ENCODE results near the gene DMRT2.

DMRT2 gene

DNA sequence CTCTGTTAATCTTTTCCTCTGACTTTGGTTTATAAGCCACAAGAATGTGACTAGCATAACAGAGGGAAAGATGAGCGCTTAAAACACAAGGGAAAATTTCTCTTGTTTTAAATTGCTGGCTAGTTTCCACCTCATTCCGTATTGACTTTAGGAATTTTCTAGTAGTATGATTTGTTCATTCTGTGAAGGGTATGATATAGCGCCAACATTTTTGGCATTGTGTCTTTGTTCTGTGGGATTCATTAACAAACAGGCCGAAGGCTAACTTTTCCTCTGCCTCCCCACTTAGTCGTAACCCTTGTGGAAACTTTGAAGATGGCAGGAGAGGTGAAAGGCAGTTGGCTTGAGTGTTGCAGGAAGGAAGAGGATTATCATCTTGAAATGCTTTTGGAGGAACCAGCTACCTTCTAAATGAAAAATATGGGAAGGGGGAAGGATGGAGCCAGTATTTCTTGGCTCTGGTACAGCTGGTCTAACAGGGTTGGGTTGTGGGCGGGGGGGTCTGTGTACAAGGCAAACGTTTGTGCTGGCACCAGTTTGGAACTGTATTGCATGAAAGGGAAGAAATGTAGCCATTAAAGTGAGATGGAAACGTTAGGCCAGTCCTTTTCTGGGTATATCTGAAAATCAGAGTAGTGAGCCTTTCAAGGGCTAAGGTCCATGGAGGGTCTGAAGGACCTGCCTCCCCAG lies 21.5 kb upstream of the DMRT2 start:
- H3K4me3 ChIP-seq (ENCODE audit: low read depth, low read length), result no peak overlapping the region

DNA sequence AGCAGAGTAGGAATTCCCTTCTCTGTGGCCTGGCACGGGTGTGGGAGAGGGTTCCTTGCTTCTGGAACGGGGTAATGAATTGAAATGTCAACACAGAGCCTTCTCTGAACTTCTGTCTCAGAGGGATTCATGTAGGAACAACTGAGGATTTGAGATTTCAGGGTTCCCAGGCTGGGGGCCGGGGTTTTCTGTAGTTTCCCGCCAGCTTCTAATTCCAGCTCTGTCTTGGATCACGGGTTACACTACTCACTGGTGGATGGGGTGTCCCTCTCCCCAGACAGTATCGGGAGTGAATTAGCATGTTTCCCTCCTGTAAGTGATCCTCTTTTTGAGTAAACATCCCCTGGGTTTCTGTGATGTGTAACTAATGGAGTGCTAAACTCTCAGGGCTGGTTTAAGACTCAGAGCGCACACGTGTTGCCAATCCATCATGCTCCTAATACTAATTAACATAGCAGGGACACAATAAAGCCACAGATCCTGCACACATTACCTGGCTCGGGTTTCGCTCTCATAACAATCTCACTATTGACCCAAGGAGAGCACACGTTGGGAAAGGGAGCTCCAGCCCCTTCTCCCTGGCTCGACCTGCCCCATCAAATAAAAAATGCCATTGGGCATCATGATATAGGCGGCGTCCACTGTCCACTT lies 18.1 kb upstream of the DMRT2 start:
- H3K4me3 ChIP-seq (ENCODE audit: low read depth, low read length), result no peak overlapping the region

More for the DNA sequence above, 21.5 kb upstream of the DMRT2 start:
- TF ChIP-seq, protein P1, sequence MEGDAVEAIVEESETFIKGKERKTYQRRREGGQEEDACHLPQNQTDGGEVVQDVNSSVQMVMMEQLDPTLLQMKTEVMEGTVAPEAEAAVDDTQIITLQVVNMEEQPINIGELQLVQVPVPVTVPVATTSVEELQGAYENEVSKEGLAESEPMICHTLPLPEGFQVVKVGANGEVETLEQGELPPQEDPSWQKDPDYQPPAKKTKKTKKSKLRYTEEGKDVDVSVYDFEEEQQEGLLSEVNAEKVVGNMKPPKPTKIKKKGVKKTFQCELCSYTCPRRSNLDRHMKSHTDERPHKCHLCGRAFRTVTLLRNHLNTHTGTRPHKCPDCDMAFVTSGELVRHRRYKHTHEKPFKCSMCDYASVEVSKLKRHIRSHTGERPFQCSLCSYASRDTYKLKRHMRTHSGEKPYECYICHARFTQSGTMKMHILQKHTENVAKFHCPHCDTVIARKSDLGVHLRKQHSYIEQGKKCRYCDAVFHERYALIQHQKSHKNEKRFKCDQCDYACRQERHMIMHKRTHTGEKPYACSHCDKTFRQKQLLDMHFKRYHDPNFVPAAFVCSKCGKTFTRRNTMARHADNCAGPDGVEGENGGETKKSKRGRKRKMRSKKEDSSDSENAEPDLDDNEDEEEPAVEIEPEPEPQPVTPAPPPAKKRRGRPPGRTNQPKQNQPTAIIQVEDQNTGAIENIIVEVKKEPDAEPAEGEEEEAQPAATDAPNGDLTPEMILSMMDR (IDR thresholded peaks at IDR 0.05; ENCODE audit: low read depth, low read length), result no peak

DNA sequence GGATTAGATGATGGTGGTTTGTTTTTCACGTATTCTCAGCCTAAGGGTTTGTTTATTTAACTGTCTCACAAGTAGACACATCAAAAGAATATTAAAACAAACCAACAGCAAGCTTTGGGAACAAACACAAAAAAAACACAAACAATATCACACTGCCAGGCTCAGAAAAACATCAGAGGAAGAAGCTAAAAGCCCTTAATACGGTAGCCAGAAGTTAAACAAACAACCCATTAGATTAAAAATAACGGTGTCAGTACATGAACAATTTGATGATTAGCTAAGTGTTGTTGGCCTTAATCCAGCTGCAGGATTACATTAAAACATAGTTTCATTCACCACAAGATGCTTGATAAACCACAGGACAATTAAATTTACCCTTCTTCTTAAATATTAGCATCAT lies 15.9 kb upstream of the DMRT2 start:
- TF ChIP-seq, protein P1 (IDR thresholded peaks at IDR 0.05; ENCODE audit: low read depth, low read length), result no peak
- no peak overlapping the region for H3K4me3 ChIP-seq (ENCODE audit: low read depth, low read length)

More for the DNA sequence above, 18.1 kb upstream of the DMRT2 start:
- TF ChIP-seq, protein P1 (IDR thresholded peaks at IDR 0.05; ENCODE audit: low read depth, low read length), result no peak

DNA sequence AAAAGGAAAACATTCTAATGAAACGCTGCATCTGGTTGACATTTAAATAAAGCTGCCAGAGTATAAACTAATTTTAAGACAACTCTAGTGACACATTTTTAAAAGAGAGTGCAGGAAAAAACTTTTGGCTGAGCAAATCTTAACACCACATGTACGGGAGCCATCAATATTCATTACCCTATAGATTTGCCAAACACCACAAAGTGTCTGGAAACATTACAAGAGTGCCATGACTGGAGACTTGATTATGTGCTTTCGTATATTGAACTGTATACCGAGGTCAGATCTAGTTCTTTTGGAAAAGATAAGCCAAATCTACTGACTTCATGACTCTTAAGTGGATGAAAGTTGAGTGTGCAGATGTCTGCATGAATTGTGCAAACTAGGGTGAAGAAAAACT lies 10.6 kb upstream of the DMRT2 start:
- TF ChIP-seq, protein P1 (IDR thresholded peaks at IDR 0.05; ENCODE audit: low read depth, low read length), result no peak
- no peak overlapping the region for H3K4me3 ChIP-seq (ENCODE audit: low read depth, low read length)

DNA sequence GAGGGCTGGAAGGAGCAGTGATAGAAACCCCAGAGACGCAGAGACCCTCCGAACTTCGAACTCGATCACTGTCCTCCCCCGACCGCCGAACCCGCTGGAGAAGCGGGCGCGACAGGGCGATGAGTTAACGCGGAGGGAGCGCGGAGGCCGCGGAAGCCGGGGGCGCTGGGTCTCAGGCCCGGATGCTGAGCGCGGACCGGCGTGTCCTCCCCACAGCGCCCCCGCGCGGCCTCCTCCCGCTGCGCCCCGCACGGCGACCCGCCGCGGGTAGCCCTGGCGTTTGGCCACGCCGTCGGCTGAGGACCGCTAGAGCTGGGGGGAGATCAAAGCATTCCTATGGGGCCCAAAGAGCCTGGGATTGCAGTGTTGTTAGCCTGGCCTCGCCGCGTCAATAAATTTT lies 7.7 kb upstream of the DMRT2 start:
- 0 out of 2 replicates have a peak overlapping the region, but pooled peaks have one; percentile 14 for H3K4me3 ChIP-seq (ENCODE audit: low read depth, low read length)
- TF ChIP-seq, protein P1 (IDR thresholded peaks at IDR 0.05; ENCODE audit: low read depth, low read length), result no peak

DNA sequence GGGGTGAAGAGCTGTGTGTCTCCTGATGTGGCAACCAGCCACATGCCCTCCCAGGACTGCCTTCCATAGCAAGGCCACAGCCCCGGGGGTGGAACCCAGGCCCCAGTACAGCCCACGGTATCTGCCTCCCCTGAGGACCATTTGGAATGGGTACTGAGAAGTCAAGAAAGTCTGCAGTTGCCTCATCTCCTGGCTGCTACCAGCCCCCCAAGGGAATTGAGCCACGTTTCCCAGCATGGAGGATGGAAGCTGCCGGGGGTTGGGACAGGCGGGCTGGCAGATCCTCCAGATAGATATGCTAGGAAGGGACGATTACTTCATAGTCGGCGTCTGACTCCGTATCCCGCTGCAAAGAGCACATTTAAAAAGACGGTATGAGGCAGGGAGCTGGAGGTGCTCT lies 5.5 kb upstream of the DMRT2 start:
- H3K4me3 ChIP-seq (ENCODE audit: low read depth, low read length), result no peak overlapping the region
- TF ChIP-seq, protein P1 (IDR thresholded peaks at IDR 0.05; ENCODE audit: low read depth, low read length), result no peak
